Mesenteric fat pad (tissue), 1 donor: Measurements from ENCODE around the gene CDCA3. TPM values are rescaled to one million over a fixed set of nuclear protein-coding genes. Genes with fewer than 3 reads are reported as not detected.

Experiments
- DNase-seq: peaks from one replicate; pipeline ENCODE4 v3.0.0-alpha.2; 2020; ENCODE audit warnings: low spot score
- total RNA-seq: library from RNA; stranded (reverse); fragmentation: NEBNext Ultra II Directional; extraction: Animal tissue kit (Norgen Biotek cat#: 25700); gene quantifications from one replicate; pipeline ENCODE4 v1.2.1, GENCODE V29; 2021
- donor health status: DM: yes; HTN: yes; CAD: no.

Gene CDCA3
- total RNA-seq, 1 donor from 2014 or later = 0.16 TPM

GRCh38 chr12:6822426-6823135, 28.5 kb downstream of the CDCA3 start:
- DNase-seq = no peak

- no peak for DNase-seq
These were observed 29.3 kb downstream of the CDCA3 start, which contains the start of gene GPR162 for GRCh38 chr12:6821591-6822425. Gene GPR162 (plus strand): TSS chr12:6821821. CDS start chr12:6823899, 2,078 bp downstream.

GRCh38 chr12:6820166-6820565, 30.9 kb downstream of the CDCA3 start:
- no peak for DNase-seq

- no peak for DNase-seq
These were observed 31.7 kb downstream of the CDCA3 start for GRCh38 chr12:6819106-6820030.

GRCh38 chr12:6818645-6819044, 32.4 kb downstream of the CDCA3 start:
- no peak for DNase-seq

- DNase-seq = no peak
These were observed 32.9 kb downstream of the CDCA3 start for GRCh38 chr12:6818222-6818621.

GRCh38 chr12:6817662-6818157, 33.4 kb downstream of the CDCA3 start:
- DNase-seq = no peak

GRCh38 chr12:6817098-6817497, 34.0 kb downstream of the CDCA3 start:
- DNase-seq = no peak

GRCh38 chr12:6816598-6816997, 34.5 kb downstream of the CDCA3 start:
- DNase-seq = no peak

GRCh38 chr12:6813363-6813762, 37.7 kb downstream of the CDCA3 start:
- DNase-seq = no peak

GRCh38 chr12:6810758-6811157, 40.3 kb downstream of the CDCA3 start:
- DNase-seq = no peak

GRCh38 chr12:6809056-6809455, 42.0 kb downstream of the CDCA3 start:
- no peak for DNase-seq

- no peak for DNase-seq
These were observed 43.9 kb downstream of the CDCA3 start for GRCh38 chr12:6807170-6807569.

- DNase-seq = no peak
These were observed 51.9 kb downstream of the CDCA3 start for GRCh38 chr12:6799147-6799546.

Other genes with a start within 250 kb of the CDCA3 start
- gene CHD4, start 243.9 kb downstream of the CDCA3 start, total RNA-seq = 218 TPM
- 2.5 TPM for gene LPAR5, start 215.3 kb downstream of the CDCA3 start, total RNA-seq
- 2.5 TPM for gene ACRBP, start 203.9 kb downstream of the CDCA3 start, total RNA-seq
- gene ING4, start 188.2 kb downstream of the CDCA3 start, total RNA-seq = 16.7 TPM
- 39.3 TPM for gene ZNF384, start 161.9 kb downstream of the CDCA3 start, total RNA-seq
- 0.16 TPM for gene PIANP, start 150.5 kb downstream of the CDCA3 start, total RNA-seq
- gene COPS7A, start 127.2 kb downstream of the CDCA3 start, total RNA-seq = 57.5 TPM
- gene MLF2, start 98.1 kb downstream of the CDCA3 start, total RNA-seq = 145 TPM
- gene PTMS, start 84.9 kb downstream of the CDCA3 start, total RNA-seq = 161 TPM
- gene LAG3, start 78.8 kb downstream of the CDCA3 start, total RNA-seq = 1.3 TPM
- 31.3 TPM for gene CD4, start 61.8 kb downstream of the CDCA3 start, total RNA-seq
- 7.0 TPM for gene GPR162, start 29.5 kb downstream of the CDCA3 start, total RNA-seq
- gene P3H3, start 22.9 kb downstream of the CDCA3 start, total RNA-seq = 11.1 TPM
- 1.2 TPM for gene GNB3, start 10.4 kb downstream of the CDCA3 start, total RNA-seq
- gene USP5, start 864 bp upstream of the CDCA3 start, total RNA-seq = 74.8 TPM
- 383 TPM for gene TPI1, start 16.2 kb upstream of the CDCA3 start, total RNA-seq
- gene SPSB2, start 22.0 kb upstream of the CDCA3 start, total RNA-seq = 4.6 TPM
- 4.2 TPM for gene LRRC23, start 53.5 kb upstream of the CDCA3 start, total RNA-seq
- 5.3 TPM for gene ENO2, start 63.3 kb upstream of the CDCA3 start, total RNA-seq
- gene ATN1, start 76.7 kb upstream of the CDCA3 start, total RNA-seq = 148 TPM
- gene RNU7-1, start 92.5 kb upstream of the CDCA3 start, total RNA-seq = not detected
- 125 TPM for gene C12orf57, start 92.7 kb upstream of the CDCA3 start, total RNA-seq
- 47.2 TPM for gene PTPN6, start 100.1 kb upstream of the CDCA3 start, total RNA-seq
- 143 TPM for gene PHB2, start 119.4 kb upstream of the CDCA3 start, total RNA-seq
- gene EMG1, start 119.6 kb upstream of the CDCA3 start, total RNA-seq = 44.3 TPM
- 60.1 TPM for gene LPCAT3, start 167.2 kb upstream of the CDCA3 start, total RNA-seq
- 593 TPM for gene C1S, start 209.4 kb upstream of the CDCA3 start, total RNA-seq
- gene C1R, start 241.2 kb upstream of the CDCA3 start, total RNA-seq = 789 TPM